H1 (cell line): ENCODE data around the gene VDR. TPM values are rescaled to one million over a fixed set of nuclear protein-coding genes. Genes with fewer than 3 reads are reported as not detected.

Experiments
- CTCF ChIA-PET: fragments of 300-600 bp; sonication (Branson Sonifier 250); formaldehyde crosslinking; loops from one replicate; lab custom pipeline; 2021; ENCODE audit not compliant: partially characterized antibody; lab: Charles Lee
- POLR2A ChIA-PET: fragments of 300-600 bp; sonication (Branson Sonifier 250); formaldehyde crosslinking; loops from one replicate; lab custom pipeline; 2021; ENCODE audit warnings: inconsistent platforms; ENCODE audit not compliant: partially characterized antibody; lab: Charles Lee
- DNase-seq, 2 experiments: peaks; one replicate each; pipeline versions ENCODE4 v3.0.0 to v3.0.0-alpha.2; 2010 to 2022; ENCODE audit warnings: low spot score in 2 of 2, low read depth in 1 of 2, mixed read lengths in 1 of 2
- FAIRE-seq: peaks from 2 replicates; lab custom pipeline; 2011; peaks lifted over from hg19 to GRCh38; lab: Jason Lieb, UNC
- H2AFZ ChIP-seq: 2 replicates; pipeline ENCODE4 v1.8.1; 2012; ENCODE audit warnings: low read length, inconsistent platforms
- H2AK5ac ChIP-seq: 2 replicates; pipeline ENCODE4 v1.6.1; 2013; ENCODE audit warnings: low read depth, low read length
- H2BK120ac ChIP-seq: replicated peaks from 2 replicates; pipeline ENCODE3; 2013; ENCODE audit warnings: low read depth, low read length, inconsistent platforms
- H2BK12ac ChIP-seq: 2 replicates; pipeline ENCODE4 v1.6.1; 2013; ENCODE audit warnings: low read depth, low read length
- H2BK15ac ChIP-seq: 2 replicates; pipeline ENCODE4 v1.6.1; 2013; ENCODE audit warnings: low read length
- H2BK20ac ChIP-seq: 2 replicates; pipeline ENCODE4 v1.6.1; 2013; ENCODE audit warnings: low read length
- H2BK5ac ChIP-seq: 2 replicates; pipeline ENCODE4 v1.6.1; 2013; ENCODE audit warnings: low read depth, low read length
- H3K14ac ChIP-seq: 2 replicates; pipeline ENCODE4 v1.6.1; 2013; ENCODE audit warnings: inconsistent platforms; ENCODE audit not compliant: insufficient read length
- H3K18ac ChIP-seq: 2 replicates; pipeline ENCODE4 v1.6.1; 2013; ENCODE audit warnings: low read length; ENCODE audit errors: extremely low read depth
- H3K23ac ChIP-seq: 2 replicates; pipeline ENCODE4 v1.6.1; 2013; ENCODE audit warnings: inconsistent platforms; ENCODE audit not compliant: insufficient read length
- H3K23me2 ChIP-seq: 2 replicates; pipeline ENCODE4 v1.6.1; 2013; ENCODE audit warnings: low read depth, low read length
- H3K27ac ChIP-seq: 2 replicates; pipeline ENCODE4 v1.6.1; 2011; ENCODE audit warnings: low read depth, low read length, inconsistent platforms
- H3K27me3 ChIP-seq, 4 experiments: replicated peaks in 1 of 4; 1 replicate in 1 of 4; 2 replicates in 3 of 4; pipeline versions ENCODE4 v1.6.1 to v1.8.1; 2011 to 2013; ENCODE audit warnings: low read length in 3 of 4, mild to moderate bottlenecking in 3 of 4, inconsistent platforms in 2 of 4, mixed read lengths in 2 of 4, moderate library complexity in 1 of 4; ENCODE audit not compliant: control insufficient read depth in 3 of 4, insufficient read depth in 3 of 4; ENCODE audit errors: extremely low read depth in 1 of 4
- H3K36me3 ChIP-seq, 4 experiments: 2 replicates each; pipeline versions ENCODE4 v1.6.1 to v1.8.1; 2011 to 2013; ENCODE audit warnings: mild to moderate bottlenecking in 4 of 4, low read length in 3 of 4, moderate library complexity in 2 of 4, control low read depth in 1 of 4, inconsistent platforms in 1 of 4; ENCODE audit not compliant: insufficient read depth in 4 of 4, control insufficient read depth in 2 of 4
- H3K4ac ChIP-seq: replicated peaks from 2 replicates; pipeline ENCODE3; 2013; ENCODE audit warnings: low read length, low read depth, mixed read lengths, inconsistent platforms; ENCODE audit not compliant: insufficient read length
- H3K4me1 ChIP-seq, 4 experiments: replicated peaks in 1 of 4; 1 replicate in 1 of 4; 2 replicates in 3 of 4; pipeline versions ENCODE4 v1.6.1 to v1.8.1; 2011 to 2013; ENCODE audit warnings: low read length in 3 of 4, inconsistent platforms in 2 of 4, mixed read lengths in 1 of 4; ENCODE audit not compliant: insufficient read depth in 4 of 4, control insufficient read depth in 3 of 4
- H3K4me2 ChIP-seq, 2 experiments: 2 replicates each; pipeline versions ENCODE4 v1.6.1 to v1.8.1; 2011 to 2013; ENCODE audit warnings: low read depth in 2 of 2, low read length in 2 of 2, control low read depth in 1 of 2, inconsistent platforms in 1 of 2, mild to moderate bottlenecking in 1 of 2; ENCODE audit not compliant: insufficient read depth in 1 of 2
- H3K4me3 ChIP-seq, 4 experiments: fragments of 200-600, 300-600 bp in 1 of 4; sonication (generic), shearing (Covaris generic), sonication (Bioruptor Twin) in 1 of 4; 2 replicates each; pipeline versions ENCODE4 v1.5.1 to v1.8.1; 2011 to 2016; ENCODE audit warnings: low read length in 4 of 4, low read depth in 3 of 4, control low read depth in 2 of 4, inconsistent platforms in 2 of 4, mild to moderate bottlenecking in 2 of 4, mixed read lengths in 1 of 4, moderate library complexity in 1 of 4; ENCODE audit not compliant: insufficient read depth in 2 of 4; ENCODE audit errors: extremely low read depth in 1 of 4
- H3K56ac ChIP-seq: replicated peaks from 2 replicates; pipeline ENCODE3; 2013; ENCODE audit warnings: low read depth, mild to moderate bottlenecking, mixed read lengths, low read length, inconsistent platforms; ENCODE audit not compliant: insufficient read length
- H3K79me1 ChIP-seq: 2 replicates; pipeline ENCODE4 v1.6.1; 2013; ENCODE audit warnings: low read depth, low read length, control low read depth
- H3K79me2 ChIP-seq, 2 experiments: 2 replicates each; pipeline versions ENCODE4 v1.6.1 to v1.8.1; 2012 to 2013; ENCODE audit warnings: low read length in 2 of 2, mild to moderate bottlenecking in 2 of 2, inconsistent platforms in 1 of 2; ENCODE audit not compliant: insufficient read depth in 2 of 2, control insufficient read depth in 1 of 2
- H3K9ac ChIP-seq, 4 experiments: replicated peaks in 1 of 4; 1 replicate in 1 of 4; 2 replicates in 3 of 4; pipeline versions ENCODE4 v1.6.1 to v1.8.1; 2011 to 2013; ENCODE audit warnings: low read depth in 3 of 4, low read length in 3 of 4, control low read depth in 2 of 4, mild to moderate bottlenecking in 2 of 4, moderate library complexity in 2 of 4, inconsistent platforms in 1 of 4; ENCODE audit errors: extremely low read depth in 1 of 4
- H3K9me3 ChIP-seq, 2 experiments: 2 replicates each; pipeline versions ENCODE4 v1.6.1 to v1.8.1; 2012 to 2013; ENCODE audit warnings: mild to moderate bottlenecking in 2 of 2, moderate library complexity in 2 of 2, control low read depth in 1 of 2, inconsistent platforms in 1 of 2, low read depth in 1 of 2, low read length in 1 of 2, mixed read lengths in 1 of 2; ENCODE audit not compliant: insufficient read depth in 2 of 2
- H4K20me1 ChIP-seq, 2 experiments: replicated peaks in 1 of 2; 2 replicates each; pipeline versions ENCODE3 to v1.8.1; 2011 to 2013; ENCODE audit warnings: inconsistent platforms in 2 of 2, low read length in 2 of 2, mild to moderate bottlenecking in 1 of 2; ENCODE audit not compliant: insufficient read depth in 2 of 2, control insufficient read depth in 1 of 2
- H4K5ac ChIP-seq: 2 replicates; pipeline ENCODE4 v1.6.1; 2013; ENCODE audit warnings: low read length, low read depth, mixed read lengths, inconsistent platforms; ENCODE audit not compliant: insufficient read length
- H4K8ac ChIP-seq: 2 replicates; pipeline ENCODE4 v1.8.0; 2013; ENCODE audit warnings: mild to moderate bottlenecking, moderate library complexity, low read length, inconsistent platforms; ENCODE audit not compliant: insufficient read depth; ENCODE audit errors: extremely low read depth
- H4K91ac ChIP-seq: replicated peaks from 2 replicates; pipeline ENCODE3; 2013; ENCODE audit warnings: low read length, mixed read lengths, inconsistent platforms; ENCODE audit not compliant: insufficient read length
- BCL11A ChIP-seq, 2 experiments: IDR thresholded peaks; one replicate each; pipeline ENCODE4 v1.6.1; 2011; ENCODE audit warnings: low read depth in 2 of 2, low read length in 2 of 2, mild to moderate bottlenecking in 2 of 2
- GABPA ChIP-seq: IDR thresholded peaks from 2 replicates; pipeline ENCODE4 v1.6.1; 2011; ENCODE audit warnings: mild to moderate bottlenecking, low read length, moderate library complexity, borderline replicate concordance; ENCODE audit not compliant: insufficient read depth
- HDAC2 ChIP-seq, 2 experiments: fragments of 300-600 bp in 1 of 2; sonication (generic) in 1 of 2; IDR thresholded peaks; 2 replicates each; pipeline ENCODE4 v1.6.1; 2011 to 2012; ENCODE audit warnings: low read depth in 2 of 2, low read length in 2 of 2, mild to moderate bottlenecking in 2 of 2, moderate library complexity in 2 of 2, borderline replicate concordance in 1 of 2, inconsistent platforms in 1 of 2
- KDM1A ChIP-seq: fragments of 200-600, 300-600 bp; sonication (generic); IDR thresholded peaks from 2 replicates; pipeline ENCODE4 v1.7.1; 2016; ENCODE audit warnings: mild to moderate bottlenecking, low read length, borderline replicate concordance
- KDM4A ChIP-seq: IDR thresholded peaks from one replicate; pipeline ENCODE4 v1.7.1; 2012; ENCODE audit warnings: low read depth, mild to moderate bottlenecking, moderate library complexity, low read length, inconsistent platforms; ENCODE audit not compliant: severe bottlenecking
- RNF2 ChIP-seq: fragments of 200-900, 300-1000 bp; sonication (generic); IDR thresholded peaks from 2 replicates; pipeline ENCODE4 v1.7.1; 2016; ENCODE audit warnings: borderline replicate concordance, low read depth, mild to moderate bottlenecking, antibody characterized with exemption, low read length; ENCODE audit not compliant: poor library complexity, severe bottlenecking; ENCODE audit errors: missing control alignments
- TEAD4 ChIP-seq: IDR thresholded peaks from 2 replicates; pipeline ENCODE4 v1.6.1; 2012; ENCODE audit warnings: low read depth, low read length, inconsistent platforms, mixed read lengths
- WGBS, 2 experiments: shearing (Covaris generic) in 1 of 2; methylation state at CpG; one replicate each; pipeline versions ENCODE4 v1.1.6 to v1.1.7; 2013 to 2015; ENCODE audit warnings: low lambda C conversion rate in 2 of 2, mixed read lengths in 2 of 2, inconsistent platforms in 1 of 2, low coverage in 1 of 2, missing lambda C conversion rate in 1 of 2; ENCODE audit not compliant: insufficient replicate concordance in 2 of 2, insufficient coverage in 1 of 2, insufficient read length in 1 of 2; ENCODE audit errors: extremely low coverage in 1 of 2, missing lambda C conversion rate in 1 of 2; 5-methylcytosine and 5-hydroxymethylcytosine counted together
- polyA plus RNA-seq, 7 experiments: library from polyadenylated mRNA; depleted of rRNA in 3 of 7; stranded (reverse) in 5 of 7; unstranded in 2 of 7; fragments of >200 nt in 5 of 7; fragments of 200-250 nt in 2 of 7; gene quantifications; 1 replicate in 5 of 7; 2 replicates in 1 of 7; 4 replicates in 1 of 7; pipeline versions ENCODE4 v1.2.1 to v1.2.3, GENCODE V29; 2011 to 2013; ENCODE audit warnings: missing spikeins in 2 of 7, mixed read lengths in 2 of 7
- total RNA-seq: library from RNA; stranded (reverse); fragmentation: NEBNext Ultra II Directional; extraction: Animal tissue kit (Norgen Biotek cat#: 25700); gene quantifications from 2 replicates; pipeline ENCODE4 v1.2.1, GENCODE V29; 2021
- TF ChIP-seq, protein P1 (sequence below): IDR thresholded peaks from 2 replicates; pipeline ENCODE4 v1.6.1; 2012; ENCODE audit warnings: inconsistent platforms
- TF ChIP-seq, protein P2 (sequence below): IDR thresholded peaks from 2 replicates; pipeline ENCODE4 v1.6.1; 2011; ENCODE audit warnings: low read depth, mild to moderate bottlenecking, low read length; ENCODE audit not compliant: insufficient read depth

The VDR gene
- total and polyA plus RNA-seq, 2 of the 8 experiments (the other 6 are each of a cell fraction or from before 2014, with no cell fraction given) = 0.44 to 0.65 TPM

DNA sequence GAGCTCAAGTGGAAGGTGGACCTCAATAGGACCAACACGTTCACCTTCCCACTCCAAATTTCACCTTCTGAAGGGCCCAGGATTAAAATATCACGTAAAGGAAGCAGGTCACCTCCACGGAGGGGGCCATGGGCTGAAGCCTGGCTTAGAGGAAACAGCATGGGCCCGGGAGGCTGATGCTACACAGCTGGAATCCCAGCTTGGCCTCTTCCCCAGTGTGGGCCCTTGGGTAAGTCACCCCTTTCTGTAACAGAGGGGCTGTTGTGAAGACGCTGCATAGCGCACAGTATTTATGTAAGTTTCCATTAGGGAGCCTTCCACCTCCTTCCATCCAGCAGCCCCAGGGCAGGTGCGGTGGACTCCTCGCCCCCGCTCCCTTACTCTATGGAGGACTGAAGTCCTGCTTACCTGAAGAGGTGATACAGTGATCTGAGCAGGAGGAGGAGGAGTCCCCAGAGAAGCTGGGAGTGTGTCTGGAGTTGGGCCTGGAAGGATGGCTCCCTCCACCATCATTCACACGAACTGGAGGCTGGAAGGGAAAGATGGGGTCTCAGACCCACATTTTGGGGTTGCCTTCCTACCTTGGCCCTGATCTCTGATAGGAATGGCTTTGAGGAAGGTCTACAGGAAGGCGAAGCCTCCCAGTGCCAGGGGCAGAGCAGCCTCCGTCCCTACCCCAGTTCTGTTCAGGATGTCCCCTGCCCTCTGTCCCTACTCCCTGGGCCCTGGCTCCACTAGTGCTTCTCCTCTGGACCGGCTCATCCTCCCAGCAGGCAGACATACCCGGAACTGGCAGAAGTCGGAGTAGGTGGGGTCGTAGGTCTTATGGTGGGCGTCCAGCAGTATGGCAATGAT is 47.8 kb downstream of the VDR start:
- CTCF ChIA-PET = interaction anchor here (0.7 to 4.2 kb wide), 7 partner anchors 18 to 82 kb away, joined by 3 to 19 read pairs (median 4); no protein-coding TSS in a partner anchor
- POLR2A ChIA-PET = interaction anchor here (0.6 kb wide), 1 partner anchor 21 kb away, joined by 3 read pairs; no protein-coding TSS in a partner anchor
- TF ChIP-seq BCL11A (IDR thresholded peaks at IDR 0.05; ENCODE audit: low read depth in 2 of 2, low read length in 2 of 2) = no peak
- TF ChIP-seq GABPA = no peak
- TF ChIP-seq, protein P1, sequence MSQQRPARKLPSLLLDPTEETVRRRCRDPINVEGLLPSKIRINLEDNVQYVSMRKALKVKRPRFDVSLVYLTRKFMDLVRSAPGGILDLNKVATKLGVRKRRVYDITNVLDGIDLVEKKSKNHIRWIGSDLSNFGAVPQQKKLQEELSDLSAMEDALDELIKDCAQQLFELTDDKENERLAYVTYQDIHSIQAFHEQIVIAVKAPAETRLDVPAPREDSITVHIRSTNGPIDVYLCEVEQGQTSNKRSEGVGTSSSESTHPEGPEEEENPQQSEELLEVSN = no peak
- TF ChIP-seq TEAD4 = no peak
- no peak for TF ChIP-seq KDM1A
- TF ChIP-seq, protein P2, sequence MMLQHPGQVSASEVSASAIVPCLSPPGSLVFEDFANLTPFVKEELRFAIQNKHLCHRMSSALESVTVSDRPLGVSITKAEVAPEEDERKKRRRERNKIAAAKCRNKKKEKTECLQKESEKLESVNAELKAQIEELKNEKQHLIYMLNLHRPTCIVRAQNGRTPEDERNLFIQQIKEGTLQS = no peak
- no peak for TF ChIP-seq RNF2
- no peak for TF ChIP-seq HDAC2 (IDR thresholded peaks at IDR 0.05; ENCODE audit: borderline replicate concordance in 1 of 2, low read depth in 2 of 2, low read length in 2 of 2)
- no peak for TF ChIP-seq KDM4A

More for the DNA sequence above, 47.8 kb downstream of the VDR start:
- Histone ChIP-seq H3K4me3 (no peak overlapping the region), H3K18ac (no peak overlapping the region), H3K9ac (no peak overlapping the region), H3K14ac (no peak overlapping the region), H3K23ac (no peak overlapping the region), H3K27me3 (no peaks in the 10 kb centered on the region), H4K5ac (no peak overlapping the region), H2BK5ac (no peak overlapping the region), H3K79me2 (no peaks in the 10 kb centered on the region), H3K56ac (no peak overlapping the region), H4K20me1 (no peaks in the 10 kb centered on the region), H3K79me1 (no peaks in the 10 kb centered on the region), H2BK15ac (no peak overlapping the region), H4K8ac (no peak overlapping the region), H2AK5ac (no peak overlapping the region), H3K36me3 (no peaks in the 10 kb centered on the region), H4K91ac (no peak overlapping the region), H3K27ac (no peak overlapping the region), H2BK20ac (no peak overlapping the region), H3K4me1 (no peaks in the 10 kb centered on the region), H3K23me2 (no peaks in the 10 kb centered on the region), H2BK12ac (no peak overlapping the region), H2BK120ac (no peak overlapping the region), H3K4ac (no peak overlapping the region), H3K4me2 (no peak overlapping the region), H2AFZ (no peak overlapping the region), H3K9me3 (no peaks in the 10 kb centered on the region)
- DNase-seq = no peak
- 86% methylated on average over 17 of the region's 17 CpGs; no CpG with 5 or more reads in 1 of the 2 experiments for WGBS, 2 experiments
- FAIRE-seq = no peak
